H9 (cell line): ENCODE data around the gene NSMCE3. TPM values are rescaled to one million over a fixed set of nuclear protein-coding genes. Genes with fewer than 3 reads are reported as not detected.

Experiments used
- DNase-seq: peaks from one replicate; pipeline ENCODE4 v3.0.0-alpha.2; 2017
- H2AFZ ChIP-seq: one replicate; pipeline ENCODE4 v1.6.1; 2013; ENCODE audit warnings: mild to moderate bottlenecking, low read length, control low read depth, moderate library complexity
- H2AK5ac ChIP-seq: 2 replicates; pipeline ENCODE4 v1.6.1; 2013; ENCODE audit warnings: low read length, control low read depth, mixed read lengths; ENCODE audit not compliant: insufficient read length
- H2BK120ac ChIP-seq: one replicate; pipeline ENCODE4 v1.6.1; 2013; ENCODE audit warnings: low read depth, mild to moderate bottlenecking, low read length, control low read depth, inconsistent platforms; ENCODE audit not compliant: poor library complexity, severe bottlenecking
- H2BK12ac ChIP-seq: 2 replicates; pipeline ENCODE4 v1.6.1; 2013; ENCODE audit warnings: low read length, control low read depth, mixed read lengths, low read depth; ENCODE audit not compliant: insufficient read length
- H2BK15ac ChIP-seq: 2 replicates; pipeline ENCODE4 v1.6.1; 2013; ENCODE audit warnings: low read depth, low read length, control low read depth
- H2BK20ac ChIP-seq: one replicate; pipeline ENCODE4 v1.6.1; 2013; ENCODE audit warnings: low read depth, mild to moderate bottlenecking, low read length, control low read depth, inconsistent platforms; ENCODE audit not compliant: poor library complexity, severe bottlenecking
- H2BK5ac ChIP-seq: 2 replicates; pipeline ENCODE4 v1.6.1; 2013; ENCODE audit warnings: low read length, control low read depth, mixed read lengths; ENCODE audit not compliant: insufficient read length
- H3K14ac ChIP-seq: 2 replicates; pipeline ENCODE4 v1.6.1; 2013; ENCODE audit warnings: low read length, control low read depth; ENCODE audit not compliant: insufficient read depth
- H3K18ac ChIP-seq: 2 replicates; pipeline ENCODE4 v1.6.1; 2013; ENCODE audit warnings: low read depth, mild to moderate bottlenecking, mixed read lengths, low read length, control low read depth; ENCODE audit not compliant: insufficient read length
- H3K23ac ChIP-seq: 2 replicates; pipeline ENCODE4 v1.6.1; 2013; ENCODE audit warnings: low read length, control low read depth, mixed read lengths, low read depth; ENCODE audit not compliant: insufficient read length
- H3K23me2 ChIP-seq: 2 replicates; pipeline ENCODE4 v1.6.1; 2013; ENCODE audit warnings: low read depth, mild to moderate bottlenecking, mixed read lengths, low read length, control low read depth; ENCODE audit not compliant: insufficient read length, poor library complexity, severe bottlenecking
- H3K27ac ChIP-seq: 2 replicates; pipeline ENCODE4 v1.5.1; 2013; ENCODE audit warnings: low read length, control low read depth, mixed read lengths, low read depth; ENCODE audit not compliant: insufficient read length
- H3K27me3 ChIP-seq: 2 replicates; pipeline ENCODE4 v1.6.1; 2013; ENCODE audit warnings: low read length, control low read depth, inconsistent platforms; ENCODE audit not compliant: insufficient read depth
- H3K4ac ChIP-seq: 2 replicates; pipeline ENCODE4 v1.6.1; 2013; ENCODE audit warnings: low read depth, mild to moderate bottlenecking, control low read depth, inconsistent platforms, low read length, moderate library complexity
- H3K4me1 ChIP-seq: 2 replicates; pipeline ENCODE4 v1.6.1; 2013; ENCODE audit warnings: low read length, control low read depth, inconsistent platforms; ENCODE audit not compliant: insufficient read depth
- H3K4me2 ChIP-seq: 2 replicates; pipeline ENCODE4 v1.6.1; 2013; ENCODE audit warnings: low read length, control low read depth, mixed read lengths; ENCODE audit not compliant: insufficient read length, insufficient read depth
- H3K56ac ChIP-seq: 2 replicates; pipeline ENCODE4 v1.6.1; 2013; ENCODE audit warnings: low read depth, mild to moderate bottlenecking, mixed read lengths, low read length, control low read depth; ENCODE audit not compliant: insufficient read length
- H3K79me1 ChIP-seq: 2 replicates; pipeline ENCODE4 v1.6.1; 2013; ENCODE audit warnings: low read depth, mild to moderate bottlenecking, moderate library complexity, low read length, control low read depth, inconsistent platforms; ENCODE audit not compliant: insufficient read depth, poor library complexity, severe bottlenecking
- H3K79me2 ChIP-seq: 2 replicates; pipeline ENCODE4 v1.6.1; 2013; ENCODE audit warnings: low read length, control low read depth, inconsistent platforms; ENCODE audit not compliant: insufficient read depth
- H3K9ac ChIP-seq: 2 replicates; pipeline ENCODE4 v1.6.1; 2013; ENCODE audit warnings: low read length, control low read depth, mixed read lengths; ENCODE audit not compliant: insufficient read length; ENCODE audit errors: extremely low read depth
- H3K9me3 ChIP-seq: one replicate; pipeline ENCODE4 v1.6.1; 2013; ENCODE audit warnings: low read depth, low read length, inconsistent platforms; ENCODE audit not compliant: control insufficient read depth
- H3T11ph ChIP-seq: one replicate; pipeline ENCODE4 v1.6.1; 2013; ENCODE audit warnings: mild to moderate bottlenecking, low read length, control low read depth, inconsistent platforms
- H4K20me1 ChIP-seq: one replicate; pipeline ENCODE4 v1.6.1; 2013; ENCODE audit not compliant: control insufficient read depth, insufficient read length, insufficient read depth
- H4K5ac ChIP-seq: 2 replicates; pipeline ENCODE4 v1.6.1; 2013; ENCODE audit warnings: low read depth, mild to moderate bottlenecking, mixed read lengths, low read length, control low read depth; ENCODE audit not compliant: insufficient read length
- H4K8ac ChIP-seq: replicated peaks from 2 replicates; pipeline ENCODE4 v1.6.1; 2013; ENCODE audit warnings: low read length, control low read depth, mixed read lengths, low read depth; ENCODE audit not compliant: insufficient read length
- H4K91ac ChIP-seq: 2 replicates; pipeline ENCODE4 v1.6.1; 2013; ENCODE audit warnings: low read depth, mild to moderate bottlenecking, moderate library complexity, mixed read lengths, low read length, control low read depth; ENCODE audit not compliant: insufficient read length
- H3K27ac Mint-ChIP-seq, 3 experiments: 2 replicates in 2 of 3; 3 replicates in 1 of 3; pipeline ENCODE4 v1.8.0; 2020 to 2021; ENCODE audit warnings: mixed read lengths in 3 of 3, mild to moderate bottlenecking in 1 of 3, moderate library complexity in 1 of 3
- H3K27me3 Mint-ChIP-seq: 2 replicates; pipeline ENCODE4 v1.8.0; 2021; ENCODE audit warnings: low read depth, mild to moderate bottlenecking, moderate library complexity, mixed read lengths
- H3K36me3 Mint-ChIP-seq, 3 experiments: 2 replicates in 2 of 3; 3 replicates in 1 of 3; pipeline ENCODE4 v1.8.0; 2020 to 2021; ENCODE audit warnings: low read depth in 3 of 3, mixed read lengths in 3 of 3; ENCODE audit not compliant: insufficient read depth in 1 of 3
- H3K4me1 Mint-ChIP-seq, 2 experiments: 2 replicates each; pipeline ENCODE4 v1.8.0; 2020; ENCODE audit warnings: mixed read lengths in 2 of 2
- H3K4me3 Mint-ChIP-seq, 2 experiments: 2 replicates in 1 of 2; 3 replicates in 1 of 2; pipeline ENCODE4 v1.8.0; 2020 to 2021; ENCODE audit warnings: mild to moderate bottlenecking in 2 of 2, mixed read lengths in 2 of 2, moderate library complexity in 1 of 2
- H3K9me3 Mint-ChIP-seq, 2 experiments: 2 replicates in 1 of 2; 3 replicates in 1 of 2; pipeline ENCODE4 v1.8.0; 2020; ENCODE audit warnings: mild to moderate bottlenecking in 2 of 2, mixed read lengths in 2 of 2, moderate library complexity in 1 of 2
- CTCF ChIP-seq: fragments of 200-600 bp; sonication (generic); conservative IDR thresholded peaks from 3 replicates; pipeline ENCODE4 v1.8.0; 2021; ENCODE audit warnings: antibody characterized with exemption, mild to moderate bottlenecking
- WGBS: extraction: QIAGEN DNeasy Blood & Tissue Kit; methylation state at CpG from one replicate; pipeline ENCODE4 v1.1.7; 2013; ENCODE audit warnings: missing lambda C conversion rate, low lambda C conversion rate, mixed read lengths; ENCODE audit not compliant: insufficient read length; ENCODE audit errors: extremely low coverage; 5-methylcytosine and 5-hydroxymethylcytosine counted together
- total RNA-seq: library from RNA; stranded (reverse); gene quantifications from 2 replicates; pipeline ENCODE4 v1.2.1, GENCODE V29; 2021

NSMCE3 gene
- total RNA-seq, 1 experiment from 2014 or later, result 6.9 TPM

DNA sequence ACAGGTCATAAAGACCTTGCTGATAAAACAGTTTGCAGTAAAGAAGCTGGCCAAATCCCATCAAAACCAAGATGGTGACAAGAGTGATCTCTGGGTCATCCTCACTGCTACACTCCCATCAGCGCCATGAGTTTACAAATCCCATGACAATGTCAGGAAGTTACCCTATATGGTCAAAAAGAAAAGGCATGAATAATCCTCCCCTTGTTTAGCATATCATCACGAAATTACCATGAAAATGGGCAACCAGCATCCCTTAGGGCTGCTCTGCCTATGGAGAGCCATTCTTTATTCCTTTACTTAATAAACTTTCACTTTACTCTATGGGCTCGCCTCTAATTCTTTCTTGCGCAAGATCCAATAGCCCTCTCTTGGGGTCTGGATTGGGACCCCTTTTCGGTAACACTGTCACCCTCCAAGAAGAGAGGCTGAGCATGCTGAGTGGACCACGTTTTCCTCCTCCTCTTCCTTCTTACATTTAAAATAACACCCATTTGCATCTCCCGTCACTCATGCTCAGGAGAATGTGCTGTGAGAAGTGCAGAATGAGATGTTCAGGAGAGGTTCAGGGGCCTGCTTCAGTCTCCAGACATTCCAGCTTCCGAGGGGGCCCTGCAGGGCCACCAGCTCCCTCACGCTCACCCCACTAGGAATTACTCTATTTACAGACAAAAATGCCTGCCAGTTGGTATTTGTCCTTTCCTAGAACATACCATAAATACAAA lies 47.3 kb downstream of the NSMCE3 start:
- Histone ChIP-seq H4K20me1 (no peaks in the 10 kb centered on the region), H3K27ac (no peak overlapping the region), H3T11ph (no peak overlapping the region), H3K9me3 (no peaks in the 10 kb centered on the region), H3K23ac (no peak overlapping the region), H2AFZ (no peak overlapping the region), H3K27me3 (no peaks in the 10 kb centered on the region), H2BK120ac (no peak overlapping the region), H2BK15ac (no peak overlapping the region), H3K4ac (no peak overlapping the region), H2BK20ac (no peak overlapping the region), H2BK12ac (no peak overlapping the region), H3K79me1 (no peaks in the 10 kb centered on the region), H3K4me1 (no peaks in the 10 kb centered on the region; the same call in 1 of the 2 replicates), H4K5ac (no peak overlapping the region), H3K4me2 (no peak overlapping the region), H3K18ac (no peak overlapping the region), H3K14ac (no peak overlapping the region), H3K56ac (no peak overlapping the region), H4K91ac (no peak overlapping the region), H2BK5ac (no peak overlapping the region), H2AK5ac (no peak overlapping the region), H3K79me2 (no peaks in the 10 kb centered on the region), H3K9ac (no peak overlapping the region), H4K8ac (no peak overlapping the region), H3K23me2 (no peaks in the 10 kb centered on the region)
- no peaks in the 10 kb centered on the region for H3K9me3 Mint-ChIP-seq
- no peak overlapping the region; a peak in 1 of 7 replicates for H3K27ac Mint-ChIP-seq
- no peak for TF ChIP-seq CTCF
- no peak for DNase-seq
- no CpG with 5 or more reads among the region's 9 CpGs for WGBS
- no peak overlapping the region for H3K4me3 Mint-ChIP-seq
- H3K36me3 Mint-ChIP-seq, result peaks cover 0 to 2% (median 0%) of the 10 kb centered on the region in 3 experiments; a peak in 2 of 7 replicates
- no peaks in the 10 kb centered on the region; the same call in 1 of the 2 replicates for H3K27me3 Mint-ChIP-seq
- peaks cover 23 to 31% of the 10 kb centered on the region in 2 experiments for H3K4me1 Mint-ChIP-seq
